ENCODE measurements around the gene CYRIA. TPM values are rescaled to one million over a fixed set of nuclear protein-coding genes. Genes with fewer than 3 reads are reported as not detected.

CYRIA gene
- total and polyA plus RNA-seq, 2 donors (not counting 3 experiments of a cell fraction or from before 2014, with no cell fraction given), result 9.3 to 38.4 TPM

GRCh38 chr2:16617282-16618266 is 48.1 kb downstream of the CYRIA start:
- H3K9ac ChIP-seq (replicated peaks; ENCODE audit: extremely low read depth, insufficient read depth, low read length), result no peak overlapping the region
- H3K9me1 ChIP-seq (replicated peaks; ENCODE audit: control insufficient read depth, extremely low read depth, insufficient read depth, low read length), result no peaks in the 10 kb centered on the region
- no TSS peak for BruUV-seq (replicated peaks)
- TF ChIP-seq JUN (IDR thresholded peaks at IDR 0.05; ENCODE audit: borderline replicate concordance, insufficient read depth, insufficient read length, low read depth) (no peak), MAX (IDR thresholded peaks at IDR 0.05; ENCODE audit: insufficient read depth, insufficient read length) (no peak), POLR2AphosphoS5 (IDR thresholded peaks at IDR 0.05; ENCODE audit: insufficient read depth, low read depth, low read length) (no peak), CTCF (IDR thresholded peaks at IDR 0.05; ENCODE audit: extremely low read depth in 1 of 2, insufficient read depth in 1 of 2, low read depth in 1 of 2, low read length in 2 of 2) (peak; percentile 43 to 45), FOS (IDR thresholded peaks at IDR 0.05; ENCODE audit: borderline replicate concordance, insufficient read depth, low read length) (no peak)
- H3K4me2 ChIP-seq (ENCODE audit: insufficient read depth, low read length), result no peak overlapping the region
- no peaks in the 10 kb centered on the region for H4K20me1 ChIP-seq (replicated peaks; ENCODE audit: control insufficient read depth, extremely low read depth, insufficient read depth, low read length)
- H3K4me3 ChIP-seq (replicated peaks in 1 of 3; ENCODE audit: insufficient read depth in 1 of 3, low read depth in 1 of 3, low read length in 3 of 3), result no peak overlapping the region
- peaks cover 9% of the 10 kb centered on the region for H3K4me1 ChIP-seq (ENCODE audit: control insufficient read depth, extremely low read depth, insufficient read depth, low read length)
- no peaks in the 10 kb centered on the region for H3K79me2 ChIP-seq (ENCODE audit: control insufficient read depth, insufficient read depth, low read length)
- no peak overlapping the region for H3K27ac ChIP-seq (ENCODE audit: insufficient read depth, low read depth, low read length)
- peak; percentile 80 for FAIRE-seq
- H2AFZ ChIP-seq (ENCODE audit: low read depth, low read length), result no peak overlapping the region
- intact Hi-C loops (cut with micrococcal nuclease), result loop anchor here (1.0 to 10.0 kb wide), 5 partner anchors 49 to 687 kb away; no protein-coding TSS in a partner anchor
- ChIA-PET POLR2A (no interaction called here), CTCF (interaction anchor here (0.6 to 8.4 kb wide), 21 partner anchors 9 to 150 kb away, joined by 3 to 117 read pairs (median 5); no protein-coding TSS in a partner anchor)
- H3K36me3 ChIP-seq (ENCODE audit: control insufficient read depth in 2 of 2, extremely low read depth in 1 of 2, insufficient read depth in 2 of 2, low read length in 2 of 2), result peaks cover 5 to 29% of the 10 kb centered on the region in 2 experiments
- peak; percentile 59 for DNase-seq (ENCODE audit: low read depth, low spot score)
- no peaks in the 10 kb centered on the region for H3K27me3 ChIP-seq (ENCODE audit: control insufficient read depth in 2 of 2, insufficient read depth in 2 of 2, low read length in 2 of 2)
- no peaks in the 10 kb centered on the region for H3K9me3 ChIP-seq (replicated peaks; ENCODE audit: control insufficient read depth, insufficient read depth, low read length)
- dilution Hi-C loops (cut with MboI; ENCODE audit: extremely low pct_ligation_motif_present, low sequenced_read_pairs), result no loop called here
